G401 (cell line): Measurements from ENCODE around the gene DLG1. TPM values are rescaled to one million over a fixed set of nuclear protein-coding genes. Genes with fewer than 3 reads are reported as not detected.
A peak's percentile ranks its signal among the peaks of the same experiment; 100 is the strongest.
"Not testable (repeated sequence)": the region's sequence is repeated elsewhere in the genome, so short reads cannot be mapped to it uniquely, and the experiment has no call there.

Experiments used
- DNase-seq: peaks from one replicate; pipeline ENCODE4 v3.0.0-alpha.2; 2015; ENCODE audit warnings: low spot score
- in situ Hi-C: cut with HindIII; loops from 2 replicates; pipeline ENCODE4 v1.10.0; 2016; ENCODE audit warnings: low sequenced_read_pairs, mixed read lengths
- total RNA-seq: library from RNA; depleted of rRNA; stranded (reverse); fragments of >200 nt; shearing (Covaris generic); gene quantifications from 2 replicates; pipeline ENCODE4 v1.2.3, GENCODE V29; 2014

Gene DLG1
- total RNA-seq, 1 experiment from 2014 or later = 35.0 TPM

GRCh38 chr3:197227780-197228574 lies 70.4 kb downstream of the DLG1 start:
- in situ Hi-C loops = no loop called here
- no peak for DNase-seq

DNA sequence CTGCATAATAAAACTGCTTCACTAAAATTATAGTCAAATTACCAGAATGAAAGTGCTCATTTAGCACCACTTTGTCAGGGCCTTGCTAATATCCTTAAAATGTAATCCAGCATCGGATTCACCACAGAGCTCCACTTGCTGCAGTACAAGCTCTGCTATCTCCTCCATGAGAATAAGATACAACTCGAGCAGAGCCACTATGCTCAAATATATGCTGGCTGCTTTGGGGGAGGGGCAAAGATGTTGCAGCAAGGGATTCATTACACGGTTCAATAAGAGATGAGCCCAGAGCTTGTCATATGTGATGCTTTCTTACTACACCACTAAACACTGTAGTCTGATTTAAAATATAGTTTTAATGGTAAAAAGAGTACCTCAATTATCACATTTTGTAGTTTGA lies 72.2 kb downstream of the DLG1 start:
- in situ Hi-C loops = no loop called here
- peak; percentile 82 for DNase-seq

GRCh38 chr3:197225579-197225978 lies 72.8 kb downstream of the DLG1 start:
- in situ Hi-C loops = no loop called here
- DNase-seq = peak; percentile 51

DNA sequence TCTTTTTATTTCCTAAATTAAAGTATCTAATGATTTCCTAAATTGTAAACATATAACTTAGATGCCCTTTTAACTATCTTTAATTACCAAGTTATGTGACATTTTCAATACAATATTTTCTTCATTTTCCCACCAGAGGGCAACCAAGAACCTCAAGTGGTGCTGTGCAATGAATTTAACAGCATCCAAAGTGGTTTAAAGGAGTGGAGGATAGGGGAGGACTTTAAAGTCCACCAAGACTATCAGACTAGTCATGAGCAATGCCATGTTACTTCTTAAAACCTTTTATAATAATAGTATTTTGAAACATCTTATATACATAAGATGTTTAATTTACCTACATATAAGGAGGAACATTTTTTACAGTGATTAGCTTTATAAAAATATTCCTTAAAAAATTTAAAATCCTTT lies 74.4 kb downstream of the DLG1 start:
- peak; percentile 87 for DNase-seq

GRCh38 chr3:197222937-197223370 lies 75.5 kb downstream of the DLG1 start:
- in situ Hi-C loops = no loop called here
- peak; percentile 69 for DNase-seq

More for the DNA sequence above, 74.4 kb downstream of the DLG1 start:
- in situ Hi-C loops = no loop called here

GRCh38 chr3:197219619-197220018 lies 78.8 kb downstream of the DLG1 start:
- DNase-seq = no peak
- in situ Hi-C loops = no loop called here

- no peak for DNase-seq
- in situ Hi-C loops = no loop called here
These were observed 80.2 kb downstream of the DLG1 start for GRCh38 chr3:197218210-197218609.

DNA sequence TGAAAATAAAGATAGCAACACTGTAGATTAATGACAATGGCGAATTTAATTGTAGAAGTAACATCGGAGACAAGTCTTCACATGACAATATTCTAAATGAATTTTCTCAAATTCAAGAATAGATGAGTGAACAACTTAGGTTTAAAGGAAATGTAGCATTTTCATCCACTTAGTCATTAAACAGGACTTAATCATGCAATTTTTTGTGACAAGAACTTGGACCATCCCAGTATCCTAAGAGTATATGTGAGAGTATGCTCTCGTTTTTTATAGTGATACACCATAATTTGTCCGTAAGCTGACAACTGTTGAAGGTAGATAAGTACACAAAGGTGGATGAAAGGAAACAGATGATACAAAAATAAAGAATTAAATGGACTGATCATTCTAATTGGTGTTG lies 81.5 kb downstream of the DLG1 start:
- no peak for DNase-seq
- in situ Hi-C loops = no loop called here

DNA sequence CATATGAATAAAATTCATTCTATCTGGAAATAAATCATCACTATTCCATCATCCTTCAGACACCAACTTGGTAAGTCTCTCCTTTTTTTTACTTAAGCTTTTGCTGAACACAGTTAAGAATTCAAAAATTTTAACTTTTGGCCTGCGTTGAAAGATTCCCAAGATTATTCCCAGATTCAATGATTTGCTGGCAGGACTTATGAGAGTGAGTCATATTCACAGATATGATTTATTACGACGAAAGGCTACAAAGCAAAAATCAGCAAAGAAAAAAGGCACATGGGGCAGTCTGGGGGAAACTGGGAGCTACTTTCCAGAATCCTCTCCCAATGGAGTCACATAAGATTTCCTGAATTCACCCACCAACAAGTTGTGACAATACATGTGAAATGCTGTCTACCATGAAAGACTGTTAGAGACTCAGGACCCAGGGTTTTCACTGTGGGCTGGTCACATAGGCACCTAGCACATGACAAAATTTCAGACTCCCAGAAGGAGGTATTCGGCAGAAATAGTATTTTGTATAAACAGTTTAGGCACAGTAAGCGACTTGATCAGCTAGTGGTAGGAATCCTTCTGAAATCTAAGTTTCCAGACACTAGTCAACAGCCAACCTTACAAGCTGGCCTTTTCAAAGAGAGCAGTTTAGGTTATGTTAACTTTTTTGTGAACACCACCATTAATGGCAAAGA lies 82.1 kb downstream of the DLG1 start:
- peak; percentile 37 for DNase-seq
- in situ Hi-C loops = no loop called here

DNA sequence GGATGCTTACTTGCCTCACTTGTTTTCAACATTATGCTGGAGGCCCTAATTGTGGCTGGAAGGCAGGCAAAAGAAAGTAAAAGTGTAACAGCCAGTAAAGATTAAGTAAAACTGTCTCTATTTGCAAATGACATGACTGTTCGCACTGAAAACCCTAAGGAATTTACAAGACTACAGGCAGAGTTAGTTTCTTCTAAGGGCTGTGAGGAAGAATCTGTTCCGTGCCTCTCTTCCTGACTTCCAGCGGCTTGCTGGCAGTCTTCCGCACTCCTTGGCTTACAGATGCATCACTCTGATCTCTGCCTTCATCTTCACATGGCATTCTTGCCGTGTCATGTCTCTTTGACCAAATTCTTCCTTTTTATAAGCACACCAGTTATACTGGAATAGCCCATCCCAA lies 86.1 kb downstream of the DLG1 start:
- in situ Hi-C loops = no loop called here
- no peak for DNase-seq

DNA sequence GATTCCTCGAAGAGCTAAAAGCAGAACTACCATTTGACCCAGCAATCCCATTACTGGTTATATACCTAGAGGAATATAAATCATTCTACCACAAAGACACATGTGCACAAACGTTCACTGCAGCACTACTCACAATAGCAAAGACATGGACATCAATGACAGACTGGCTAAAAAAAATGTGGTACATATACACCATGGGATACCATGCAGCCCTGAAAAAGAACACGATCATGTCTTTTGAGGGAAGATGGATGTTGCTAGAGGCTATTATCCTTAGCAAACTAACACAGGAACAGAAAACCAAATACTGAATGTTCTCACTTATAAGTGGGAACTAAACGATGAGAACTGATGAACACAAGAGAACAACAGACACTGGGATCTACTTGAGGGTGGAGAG lies 86.7 kb downstream of the DLG1 start:
- in situ Hi-C loops, DNase-seq: not testable (repeated sequence)

DNA sequence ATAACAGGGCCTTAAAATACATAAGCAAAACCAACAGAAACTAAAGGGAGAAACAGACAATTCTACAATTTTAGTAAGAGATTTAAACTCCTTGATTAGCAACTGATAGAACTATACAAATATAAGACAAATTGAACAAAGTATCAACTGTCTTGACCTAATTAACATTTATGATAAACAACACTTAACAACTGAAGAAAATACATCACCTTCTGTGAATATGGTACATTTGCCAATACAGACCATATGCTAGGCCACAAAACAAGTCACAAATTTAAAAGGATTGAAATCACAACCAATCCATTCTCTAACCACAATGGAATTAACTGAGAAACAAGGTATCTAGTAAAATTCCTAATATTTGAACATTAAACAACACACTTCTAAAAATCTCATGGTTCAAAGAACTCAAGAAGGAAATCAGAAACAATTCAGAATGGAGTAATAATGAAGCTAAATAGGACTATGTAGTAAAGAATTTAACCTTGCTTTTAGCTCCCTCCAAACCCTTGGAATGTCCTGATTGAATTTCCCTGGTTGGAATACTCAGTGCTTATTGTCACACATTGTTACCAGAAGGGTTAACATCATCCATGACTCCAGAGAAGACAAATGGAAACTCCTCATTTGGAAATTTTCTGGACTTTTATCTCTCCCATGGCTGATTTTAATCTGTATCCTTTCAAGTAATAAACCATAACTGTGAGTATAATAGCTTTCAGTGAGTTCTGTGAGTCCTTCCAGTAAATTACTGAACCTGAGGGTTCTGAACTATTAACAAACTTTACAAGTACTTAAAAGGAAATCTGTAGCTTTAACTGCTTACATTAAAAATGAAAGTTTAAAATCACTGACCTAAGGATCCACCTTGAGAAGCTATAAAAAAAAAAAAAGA lies 88.8 kb downstream of the DLG1 start:
- DNase-seq = peak; percentile 74

GRCh38 chr3:197206913-197207312 lies 91.5 kb downstream of the DLG1 start:
- DNase-seq = peak; percentile 54
- in situ Hi-C loops = no loop called here

More for the DNA sequence above, 88.8 kb downstream of the DLG1 start:
- in situ Hi-C loops = no loop called here

DNA sequence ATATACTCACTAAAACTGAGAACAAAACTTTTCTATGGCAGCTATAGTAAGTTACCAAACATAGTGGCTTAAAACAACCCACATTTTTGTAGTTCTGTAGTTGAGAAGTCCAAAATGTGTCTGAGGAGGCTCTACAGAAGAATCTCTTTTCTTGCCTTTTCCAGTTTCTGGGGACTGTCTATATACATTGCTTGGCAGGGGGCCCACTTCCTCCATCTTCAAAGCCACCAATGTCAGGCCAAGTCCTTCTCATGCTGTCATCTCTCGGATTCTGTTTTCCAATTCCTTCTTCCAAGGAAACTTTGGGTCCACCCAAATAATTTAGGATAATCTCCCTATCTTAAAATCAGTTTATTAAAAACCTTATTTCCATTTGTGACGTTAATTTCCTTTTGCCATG lies 92.7 kb downstream of the DLG1 start:
- in situ Hi-C loops = no loop called here
- DNase-seq = no peak

DNA sequence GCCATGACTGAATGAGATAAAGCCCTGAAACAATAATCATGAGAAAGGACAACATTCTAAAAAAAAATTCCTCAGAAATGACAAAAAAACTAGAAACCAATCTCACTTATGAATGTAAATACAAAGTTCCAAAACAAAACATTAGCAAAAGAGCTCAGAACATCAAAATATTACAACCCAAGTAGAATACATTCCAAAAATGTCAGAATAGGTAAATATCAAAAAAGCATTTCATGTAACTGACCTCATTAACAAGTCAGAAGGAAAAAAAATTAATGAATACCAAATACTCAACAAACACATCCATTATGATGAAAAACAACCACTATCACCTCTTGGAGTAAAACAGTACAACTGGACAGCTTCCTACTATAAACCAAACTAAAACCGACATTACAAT lies 93.1 kb downstream of the DLG1 start:
- DNase-seq = peak; percentile 86
- in situ Hi-C loops = no loop called here

GRCh38 chr3:197204736-197205135 lies 93.7 kb downstream of the DLG1 start:
- DNase-seq = peak; percentile 64
- in situ Hi-C loops = no loop called here

- in situ Hi-C loops = no loop called here
- peak; percentile 62 for DNase-seq
These were observed 94.7 kb downstream of the DLG1 start for GRCh38 chr3:197203714-197204146.

DNA sequence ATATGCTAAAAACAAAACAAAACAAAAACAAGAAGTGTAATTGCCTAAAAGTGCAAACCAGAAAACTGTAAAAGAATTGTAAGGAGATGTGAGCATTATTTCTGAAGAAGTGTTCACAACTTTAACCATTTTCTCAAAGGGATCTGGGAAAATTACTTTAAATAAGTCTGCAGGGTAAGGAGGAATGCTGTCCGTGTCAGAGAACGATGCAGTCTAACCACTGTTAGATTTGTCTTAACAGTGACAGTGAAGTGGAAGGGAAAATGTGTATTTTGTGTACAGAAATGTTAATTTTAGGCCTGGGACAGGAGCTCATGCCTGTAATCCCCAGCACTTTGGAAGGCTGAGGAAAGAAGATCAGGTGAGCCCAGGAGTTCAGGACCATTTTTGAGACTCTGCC lies 95.7 kb downstream of the DLG1 start:
- peak; percentile 40 for DNase-seq
- in situ Hi-C loops = no loop called here

GRCh38 chr3:197201791-197202452 lies 96.5 kb downstream of the DLG1 start:
- in situ Hi-C loops = no loop called here
- DNase-seq = peak; percentile 52
